ENCODE results near the gene ENDOV. TPM values are rescaled to one million over a fixed set of nuclear protein-coding genes. Genes with fewer than 3 reads are reported as not detected.

ENDOV gene
- total RNA-seq, 1 donor from 2014 or later = 11.8 TPM

DNA sequence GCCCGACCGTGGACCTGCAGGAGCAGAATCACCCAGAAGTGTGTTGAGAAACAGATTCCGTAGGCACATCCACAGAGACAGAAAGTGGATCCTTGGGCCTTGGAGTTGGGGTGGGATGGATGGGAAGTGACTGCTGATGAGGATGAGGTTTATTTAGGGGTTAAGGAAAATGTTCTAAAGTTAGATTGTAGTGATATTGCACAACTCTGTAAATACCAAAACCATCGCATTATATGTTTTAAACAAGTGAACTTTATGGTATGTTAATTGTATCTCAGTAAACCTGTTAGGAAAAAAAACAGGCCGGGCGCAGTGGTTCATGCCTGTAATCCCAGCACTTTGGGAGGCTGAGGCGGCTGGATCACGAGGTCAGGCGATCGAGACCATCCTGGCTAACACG, 3.6 kb downstream of the ENDOV start:
- TF ChIP-seq POLR2AphosphoS5 (IDR thresholded peaks at IDR 0.05; ENCODE audit: insufficient read depth in 1 of 2, low read depth in 1 of 2) (no peak), POLR2A (IDR thresholded peaks at IDR 0.05) (no peak)
- TF ChIP-seq, protein P1, sequence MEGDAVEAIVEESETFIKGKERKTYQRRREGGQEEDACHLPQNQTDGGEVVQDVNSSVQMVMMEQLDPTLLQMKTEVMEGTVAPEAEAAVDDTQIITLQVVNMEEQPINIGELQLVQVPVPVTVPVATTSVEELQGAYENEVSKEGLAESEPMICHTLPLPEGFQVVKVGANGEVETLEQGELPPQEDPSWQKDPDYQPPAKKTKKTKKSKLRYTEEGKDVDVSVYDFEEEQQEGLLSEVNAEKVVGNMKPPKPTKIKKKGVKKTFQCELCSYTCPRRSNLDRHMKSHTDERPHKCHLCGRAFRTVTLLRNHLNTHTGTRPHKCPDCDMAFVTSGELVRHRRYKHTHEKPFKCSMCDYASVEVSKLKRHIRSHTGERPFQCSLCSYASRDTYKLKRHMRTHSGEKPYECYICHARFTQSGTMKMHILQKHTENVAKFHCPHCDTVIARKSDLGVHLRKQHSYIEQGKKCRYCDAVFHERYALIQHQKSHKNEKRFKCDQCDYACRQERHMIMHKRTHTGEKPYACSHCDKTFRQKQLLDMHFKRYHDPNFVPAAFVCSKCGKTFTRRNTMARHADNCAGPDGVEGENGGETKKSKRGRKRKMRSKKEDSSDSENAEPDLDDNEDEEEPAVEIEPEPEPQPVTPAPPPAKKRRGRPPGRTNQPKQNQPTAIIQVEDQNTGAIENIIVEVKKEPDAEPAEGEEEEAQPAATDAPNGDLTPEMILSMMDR (IDR thresholded peaks at IDR 0.05) = no peak
- no peak overlapping the region for H3K27ac ChIP-seq
- H3K4me3 ChIP-seq = no peak overlapping the region
- H3K4me1 ChIP-seq = peaks cover 45% of the 10 kb centered on the region
- intact Hi-C loops (cut with DNase I) = no loop called here
- no peaks in the 10 kb centered on the region for H3K27me3 ChIP-seq
- no peaks in the 10 kb centered on the region for H3K9me3 ChIP-seq
- H3K36me3 ChIP-seq = no peaks in the 10 kb centered on the region
- no peak for DNase-seq (ENCODE audit: extremely low spot score in 2 of 2)

DNA sequence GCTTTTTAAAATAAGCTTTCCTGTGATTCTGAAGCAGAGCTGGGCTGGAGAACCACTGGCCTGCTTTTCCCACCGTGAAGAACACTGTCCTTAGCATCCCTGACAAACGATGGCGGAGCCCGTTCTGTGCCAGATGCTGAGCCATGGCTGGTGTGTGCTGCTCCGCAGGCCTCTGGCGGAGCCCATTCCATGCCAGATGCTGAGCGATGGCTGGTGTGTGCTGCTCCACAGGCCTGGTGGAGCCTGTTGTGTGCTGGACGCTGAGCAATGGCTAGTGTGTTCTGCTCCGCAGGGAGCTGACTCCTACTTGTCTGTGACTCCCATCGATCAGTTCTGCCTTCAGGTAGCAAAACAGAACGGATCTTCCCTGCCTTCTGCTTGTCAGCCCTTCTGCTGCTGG, 4.3 kb downstream of the ENDOV start:
- H3K4me1 ChIP-seq = peaks cover 39% of the 10 kb centered on the region
- no peak for DNase-seq (ENCODE audit: extremely low spot score in 2 of 2)
- no peaks in the 10 kb centered on the region for H3K9me3 ChIP-seq
- TF ChIP-seq POLR2A (IDR thresholded peaks at IDR 0.05) (no peak), POLR2AphosphoS5 (IDR thresholded peaks at IDR 0.05; ENCODE audit: insufficient read depth in 1 of 2, low read depth in 1 of 2) (no peak)
- TF ChIP-seq, protein P1 (IDR thresholded peaks at IDR 0.05) = no peak
- H3K36me3 ChIP-seq = no peaks in the 10 kb centered on the region
- H3K27ac ChIP-seq = no peak overlapping the region
- intact Hi-C loops (cut with DNase I) = no loop called here
- no peak overlapping the region for H3K4me3 ChIP-seq
- no peaks in the 10 kb centered on the region for H3K27me3 ChIP-seq

DNA sequence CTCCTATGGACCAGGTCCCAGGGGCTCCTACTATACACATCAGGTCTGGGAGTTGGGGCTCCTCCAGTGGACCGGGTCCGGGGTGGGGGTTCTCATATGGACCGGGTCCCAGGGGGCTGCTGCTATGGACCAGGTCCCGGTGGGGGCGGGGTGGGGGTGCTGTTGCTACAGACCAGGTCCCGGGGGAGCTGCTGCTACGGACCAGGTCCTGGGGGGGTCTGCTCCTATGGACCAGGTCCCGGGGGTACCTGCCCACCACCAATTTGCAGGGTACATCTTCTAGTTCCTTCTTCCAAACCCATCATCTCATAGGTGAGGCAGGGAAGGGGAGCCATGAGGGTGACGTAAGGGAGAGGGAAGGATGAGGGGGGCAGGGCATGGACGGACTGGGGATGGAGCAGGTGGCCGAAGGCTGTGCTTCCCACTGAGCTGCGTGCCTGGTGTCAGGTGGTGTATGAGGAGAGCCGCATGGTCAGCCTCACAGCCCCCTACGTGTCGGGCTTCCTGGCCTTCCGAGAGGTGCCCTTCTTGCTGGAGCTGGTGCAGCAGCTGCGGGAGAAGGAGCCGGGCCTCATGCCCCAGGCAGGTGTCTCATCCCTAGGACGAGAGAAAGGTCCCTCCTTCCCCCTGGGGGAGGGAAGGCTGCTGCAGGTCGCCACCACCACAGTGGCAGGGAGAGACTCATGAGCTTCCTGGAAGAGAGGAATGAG, 6.6 kb downstream of the ENDOV start:
- TF ChIP-seq POLR2A (IDR thresholded peaks at IDR 0.05) (no peak), POLR2AphosphoS5 (IDR thresholded peaks at IDR 0.05; ENCODE audit: insufficient read depth in 1 of 2, low read depth in 1 of 2) (no peak)
- TF ChIP-seq, protein P1 (IDR thresholded peaks at IDR 0.05) = no peak
- H3K27me3 ChIP-seq = no peaks in the 10 kb centered on the region
- no peaks in the 10 kb centered on the region for H3K36me3 ChIP-seq
- peaks cover 24% of the 10 kb centered on the region for H3K4me1 ChIP-seq
- no peak for DNase-seq (ENCODE audit: extremely low spot score in 2 of 2)
- intact Hi-C loops (cut with DNase I) = no loop called here
- no peak overlapping the region for H3K27ac ChIP-seq
- no peak overlapping the region for H3K4me3 ChIP-seq
- no peaks in the 10 kb centered on the region for H3K9me3 ChIP-seq

DNA sequence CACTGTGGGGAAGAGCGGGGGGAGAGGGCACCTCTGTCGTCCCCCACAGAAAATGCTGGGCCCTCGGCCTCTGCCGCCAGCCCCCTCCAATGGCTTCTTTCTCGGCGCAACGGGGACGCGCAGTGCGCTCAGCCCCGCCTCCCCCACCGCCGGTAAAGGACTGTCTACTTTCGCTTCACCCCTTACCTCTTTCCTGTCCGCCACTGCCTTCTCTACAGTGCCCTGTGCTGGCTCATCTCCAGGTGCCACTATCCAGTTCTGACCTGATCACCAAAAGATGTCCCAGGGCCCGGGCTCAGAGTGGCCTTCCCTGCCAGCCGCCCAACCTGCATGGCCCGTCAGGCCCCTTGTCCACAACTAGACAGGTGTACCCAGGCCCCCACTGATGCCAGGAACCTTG, 7.3 kb downstream of the ENDOV start:
- TF ChIP-seq, protein P1 (IDR thresholded peaks at IDR 0.05) = no peak
- TF ChIP-seq POLR2A (IDR thresholded peaks at IDR 0.05) (no peak), POLR2AphosphoS5 (IDR thresholded peaks at IDR 0.05; ENCODE audit: insufficient read depth in 1 of 2, low read depth in 1 of 2) (no peak)
- no peak overlapping the region for H3K4me3 ChIP-seq
- no peaks in the 10 kb centered on the region for H3K36me3 ChIP-seq
- H3K4me1 ChIP-seq = peaks cover 18% of the 10 kb centered on the region
- H3K27me3 ChIP-seq = no peaks in the 10 kb centered on the region
- DNase-seq (ENCODE audit: extremely low spot score in 2 of 2) = no peak
- no peaks in the 10 kb centered on the region for H3K9me3 ChIP-seq
- intact Hi-C loops (cut with DNase I) = no loop called here
- H3K27ac ChIP-seq = no peak overlapping the region

DNA sequence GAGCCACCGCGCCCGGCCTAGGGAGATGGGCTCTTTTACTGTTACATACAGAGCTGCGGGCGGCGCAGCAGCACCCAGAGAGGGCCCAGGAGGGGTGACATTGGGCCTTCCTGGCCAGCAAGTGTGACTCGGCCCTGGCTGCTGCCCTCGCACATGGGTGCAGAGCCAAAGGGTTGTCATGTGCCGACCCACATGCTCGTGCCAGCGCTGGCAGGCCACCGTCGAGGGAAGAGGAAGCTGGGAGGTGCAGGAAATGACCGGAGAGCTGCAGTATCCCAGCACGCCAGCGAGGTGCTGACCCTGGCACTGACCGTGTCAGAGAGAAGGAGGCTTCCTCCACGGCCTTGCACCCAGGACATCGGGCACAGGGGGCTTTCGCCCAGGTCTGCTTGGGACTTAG, 8.0 kb downstream of the ENDOV start:
- intact Hi-C loops (cut with DNase I) = no loop called here
- no peaks in the 10 kb centered on the region for H3K27me3 ChIP-seq
- no peak for DNase-seq (ENCODE audit: extremely low spot score in 2 of 2)
- H3K9me3 ChIP-seq = no peaks in the 10 kb centered on the region
- H3K36me3 ChIP-seq = no peaks in the 10 kb centered on the region
- H3K27ac ChIP-seq = no peak overlapping the region
- peaks cover 11% of the 10 kb centered on the region for H3K4me1 ChIP-seq
- TF ChIP-seq POLR2AphosphoS5 (IDR thresholded peaks at IDR 0.05; ENCODE audit: insufficient read depth in 1 of 2, low read depth in 1 of 2) = peak in 1 of 2 donors; percentile 26
- no peak for TF ChIP-seq POLR2A (IDR thresholded peaks at IDR 0.05)
- no peak overlapping the region for H3K4me3 ChIP-seq
